NK-92 (cell line): Measurements from ENCODE around the gene PEAK3.

Experiments
- DNase-seq: peaks from one replicate; lab custom pipeline; 2025; ENCODE audit not compliant: unreplicated experiment; lab: John Stamatoyannopoulos, UW

PEAK3 gene

DNA sequence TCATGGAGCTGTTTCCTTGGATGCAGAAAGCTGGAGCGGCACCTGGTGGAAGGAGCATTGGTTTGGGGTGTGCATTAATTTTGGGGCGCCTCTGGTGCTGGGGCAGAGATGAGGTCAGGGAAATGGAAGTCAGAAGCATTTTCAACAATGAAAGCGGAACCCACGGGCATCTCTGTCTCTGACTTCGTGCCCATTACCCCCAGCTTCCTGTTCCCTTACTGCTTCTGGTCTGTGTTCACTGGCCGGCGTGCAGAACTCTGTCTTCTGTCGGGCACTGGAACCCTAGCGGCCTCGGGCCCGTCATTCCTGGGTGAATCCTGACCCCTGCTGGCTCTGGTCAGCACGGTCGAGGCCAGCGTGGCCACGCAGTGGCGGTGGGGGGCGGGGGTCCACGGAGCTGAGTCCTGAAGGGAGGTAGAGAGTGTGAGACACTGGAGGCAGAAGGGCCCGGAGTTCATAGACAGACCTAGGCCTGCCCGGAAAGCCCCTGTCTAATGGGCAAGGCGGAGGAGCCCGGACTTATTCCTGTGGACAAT lies 33.9 kb upstream of the PEAK3 start:
- DNase-seq = no peak

- DNase-seq = no peak
These were observed 33.3 kb upstream of the PEAK3 start for GRCh38 chr19:2315121-2315817.

DNA sequence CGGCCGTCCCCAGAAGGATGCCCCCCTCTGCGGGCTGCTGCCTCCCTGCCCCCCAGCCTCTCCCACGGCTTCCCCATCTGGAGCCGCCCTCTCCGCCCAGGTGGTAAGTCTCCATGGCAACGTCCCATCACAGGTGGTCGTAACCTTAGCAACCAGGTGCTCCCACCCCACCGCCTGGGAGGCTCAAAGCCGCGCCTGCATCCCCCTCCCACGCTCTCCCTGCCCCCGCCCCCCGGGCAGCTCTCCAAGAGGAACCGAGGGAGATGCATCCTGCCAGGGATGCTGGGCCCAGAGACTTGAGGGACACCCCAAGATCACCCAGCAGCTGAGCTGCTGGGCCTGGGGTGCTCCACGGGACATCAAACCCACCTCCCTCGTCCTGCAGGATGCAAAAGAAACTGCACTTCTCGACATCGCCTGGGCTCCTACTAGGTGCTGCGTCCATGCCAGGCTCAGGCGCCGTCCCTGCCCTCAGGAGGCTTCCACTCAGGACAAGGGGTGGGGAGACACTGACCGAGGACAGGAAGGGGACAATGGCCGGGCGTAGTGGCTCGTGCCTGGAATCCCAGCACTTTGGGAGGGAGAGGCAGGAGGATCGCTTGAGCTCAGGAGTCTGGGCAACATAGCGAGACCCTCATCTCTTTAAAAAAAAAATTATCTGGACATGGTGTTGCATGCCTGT lies 31.0 kb upstream of the PEAK3 start:
- no peak for DNase-seq

- no peak for DNase-seq
These were observed 29.1 kb upstream of the PEAK3 start for GRCh38 chr19:2311093-2311492.

DNA sequence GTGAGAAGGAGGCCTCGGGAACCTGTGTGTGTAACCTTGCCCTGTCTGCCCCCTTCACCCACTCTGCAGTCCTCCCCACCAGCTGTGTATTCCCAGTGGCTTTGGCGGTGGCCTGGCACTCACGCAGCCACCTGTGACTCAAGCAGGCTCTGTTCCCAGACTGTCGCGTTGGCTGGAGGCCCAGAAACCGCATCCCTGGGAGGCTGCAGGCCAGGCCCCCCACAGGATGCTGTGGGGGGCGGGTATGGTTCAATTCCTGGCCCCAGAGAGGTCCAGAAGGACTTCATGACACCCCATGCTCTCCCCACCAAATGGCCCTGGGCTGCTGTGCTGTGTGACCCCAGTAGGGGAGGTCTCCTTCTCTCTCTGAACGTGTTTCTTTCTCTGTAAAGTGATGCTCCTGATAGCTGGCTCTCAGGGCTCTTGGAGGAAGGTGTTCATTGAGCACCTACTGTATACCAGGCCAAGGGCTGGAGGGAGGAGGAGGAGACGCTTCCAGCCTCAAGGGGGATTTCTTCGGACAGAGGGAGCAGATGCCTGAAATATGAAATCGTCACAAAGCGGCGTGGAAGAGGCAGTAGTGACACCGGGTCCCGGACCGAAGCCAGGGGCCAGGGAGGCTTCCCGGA lies 27.9 kb upstream of the PEAK3 start:
- DNase-seq = no peak

DNA sequence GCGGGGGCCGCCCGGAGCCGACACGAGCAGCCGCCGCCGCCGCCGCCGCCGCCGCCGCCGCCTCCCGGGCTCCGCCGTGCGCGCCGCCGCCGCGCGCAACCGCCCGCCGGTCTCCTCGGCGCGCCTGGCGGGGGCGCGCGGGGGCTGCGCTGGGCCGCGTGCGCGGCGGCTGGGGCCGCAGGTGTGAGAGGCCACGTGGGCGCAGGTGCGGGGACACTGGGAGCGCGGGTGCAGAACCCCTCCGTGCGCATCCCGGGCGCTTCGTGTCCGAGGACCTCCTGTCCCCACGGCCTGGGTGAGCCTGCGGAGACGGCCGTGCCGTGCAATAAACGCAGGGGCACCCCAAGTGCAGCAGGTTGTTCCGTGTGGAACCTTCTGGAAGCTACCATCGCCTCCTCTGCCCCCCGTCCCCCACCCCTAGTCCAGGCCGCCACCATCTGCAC lies 26.2 kb upstream of the PEAK3 start, which contains the start of gene LINGO3:
TSS of gene LINGO3 (minus strand) at position 41 of the 443 bp plus-strand sequence. CDS start 16,378 bp downstream, outside the sequence.
- DNase-seq = no peak

- no peak for DNase-seq
These were observed 25.6 kb upstream of the PEAK3 start for GRCh38 chr19:2307518-2308012.

GRCh38 chr19:2306971-2307370 lies 25.0 kb upstream of the PEAK3 start:
- no peak for DNase-seq

- DNase-seq = no peak
These were observed 24.4 kb upstream of the PEAK3 start for GRCh38 chr19:2306281-2306806.

GRCh38 chr19:2305452-2306280 lies 23.7 kb upstream of the PEAK3 start:
- DNase-seq = no peak

DNA sequence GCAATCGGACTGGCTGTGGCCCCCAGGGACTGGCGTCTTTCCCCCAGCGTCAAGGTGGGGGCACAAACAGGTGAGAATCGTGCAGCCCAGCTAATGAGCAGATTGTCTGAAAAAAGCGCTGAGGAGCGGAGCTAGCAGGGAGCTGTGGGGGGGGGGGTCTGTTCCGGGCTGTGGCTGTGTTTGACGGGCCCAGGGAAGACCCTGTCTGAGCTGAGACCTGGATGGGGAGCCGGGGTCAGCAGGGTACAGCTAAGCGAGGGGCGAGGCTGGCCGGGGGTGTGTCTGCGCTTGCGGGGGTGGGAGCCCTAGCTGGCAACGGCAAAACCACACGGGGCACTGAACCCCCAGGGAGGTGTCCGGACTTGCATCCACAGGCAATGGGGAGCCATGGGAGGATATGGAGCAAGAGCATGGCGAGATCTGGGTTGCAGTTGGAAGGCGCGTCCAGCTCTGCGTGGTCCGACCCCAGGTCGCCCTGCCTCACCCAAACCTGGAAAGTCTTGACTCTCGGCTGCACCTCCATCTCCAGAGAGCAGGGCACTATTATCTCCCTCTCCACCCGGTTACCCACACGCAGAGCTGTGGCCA lies 21.3 kb upstream of the PEAK3 start:
- no peak for DNase-seq

GRCh38 chr19:2302319-2303210 lies 20.6 kb upstream of the PEAK3 start:
- DNase-seq = no peak

DNA sequence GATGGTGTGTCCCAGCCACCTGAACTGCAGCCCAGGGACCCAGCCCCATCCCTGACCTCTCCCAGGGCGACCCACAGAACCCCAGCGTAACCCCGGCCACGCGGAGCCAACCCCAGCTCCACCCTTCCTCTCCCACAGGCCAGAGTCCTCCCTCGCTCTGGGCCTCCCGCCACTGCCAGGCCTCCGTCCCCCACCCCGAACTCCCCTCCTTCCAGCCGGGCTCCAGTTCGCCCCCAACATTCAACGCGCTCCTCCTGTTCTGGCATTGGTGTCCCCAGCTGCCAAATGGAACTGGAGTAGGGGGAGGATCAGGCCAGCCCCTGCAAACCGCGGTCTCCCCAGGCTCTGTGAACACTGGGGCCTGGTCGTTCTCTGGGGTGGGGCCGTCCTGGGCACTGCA lies 18.6 kb upstream of the PEAK3 start:
- no peak for DNase-seq

GRCh38 chr19:2296141-2296540 lies 14.2 kb upstream of the PEAK3 start:
- DNase-seq = no peak

- DNase-seq = no peak
These were observed 12.8 kb upstream of the PEAK3 start for GRCh38 chr19:2294687-2295335.

DNA sequence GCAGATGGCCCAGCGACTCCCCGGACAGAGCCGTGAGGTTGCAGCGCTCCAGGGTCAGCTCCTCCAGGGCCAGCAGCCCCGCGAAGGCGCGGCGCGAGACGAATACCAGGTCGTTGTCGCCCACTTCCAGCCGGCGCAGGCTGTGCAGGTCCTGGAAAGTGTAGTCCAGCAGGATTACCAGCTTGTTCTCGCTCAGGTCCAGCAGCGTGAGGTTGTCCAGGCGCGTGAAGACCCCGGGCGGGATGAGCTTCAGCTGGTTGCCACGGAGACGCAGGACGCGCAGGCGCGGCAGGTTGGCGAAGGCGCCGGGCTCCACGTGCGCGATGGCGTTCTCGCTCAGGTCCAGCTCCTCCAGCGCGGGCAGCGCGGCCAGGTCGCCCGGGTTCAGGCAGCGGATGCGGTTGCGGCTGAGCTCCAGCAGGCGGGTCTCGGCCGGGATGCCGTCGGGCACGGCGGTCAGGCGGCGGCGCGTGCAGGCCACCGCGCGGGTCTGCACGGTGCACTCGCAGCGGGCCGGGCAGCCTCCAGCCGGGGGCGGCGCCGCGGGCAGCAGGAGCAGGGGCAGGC lies 9.3 kb upstream of the PEAK3 start:
- DNase-seq = no peak

- no peak for DNase-seq
These were observed 8.6 kb upstream of the PEAK3 start for GRCh38 chr19:2290441-2291184.
